ENCODE results near the gene WDR18. TPM values are rescaled to one million over a fixed set of nuclear protein-coding genes. Genes with fewer than 3 reads are reported as not detected.

Gene WDR18
- total and polyA plus RNA-seq, 2 of the 8 experiments (the other 6 are each of a cell fraction or from before 2014, with no cell fraction given), result 87.7 to 177 TPM

DNA sequence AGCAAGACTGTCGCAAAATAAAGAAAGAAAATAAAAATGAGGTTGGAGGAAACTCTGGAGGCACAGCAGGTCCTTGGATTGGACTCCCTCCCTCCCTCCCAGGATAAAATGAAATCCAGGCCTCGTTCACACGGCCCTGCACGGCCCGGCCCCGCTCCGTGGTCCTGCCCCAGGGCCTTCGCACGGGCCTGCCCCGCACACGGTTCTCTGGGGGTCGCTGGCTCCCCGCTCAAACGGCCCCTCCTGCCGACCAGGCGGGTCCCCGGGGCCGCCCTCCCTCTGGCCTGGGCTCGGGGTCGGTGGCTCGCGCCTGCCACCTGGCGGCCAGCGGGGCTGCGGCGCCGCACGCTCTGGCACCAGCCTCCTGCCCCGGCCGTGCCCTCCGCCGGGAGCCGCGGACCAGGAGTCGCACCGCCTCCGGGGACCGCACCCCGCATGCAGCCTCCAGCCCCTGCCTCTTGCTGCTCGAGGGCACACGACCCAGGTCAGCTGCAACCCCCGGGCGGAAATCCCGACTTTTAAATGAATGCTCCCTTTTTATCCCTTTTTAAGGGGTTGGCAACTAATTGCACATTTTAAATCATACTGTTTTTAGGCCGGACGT lies 1.5 kb upstream of the WDR18 start (continued):
- TF ChIP-seq SIX5 (IDR thresholded peaks at IDR 0.05; ENCODE audit: low read depth, low read length) (no peak), SUZ12 (IDR thresholded peaks at IDR 0.05; ENCODE audit: low read length) (no peak), KDM5A (IDR thresholded peaks at IDR 0.05; ENCODE audit: low read length) (no peak), EGR1 (IDR thresholded peaks at IDR 0.05; ENCODE audit: borderline replicate concordance, low read depth, low read length) (no peak), SP2 (IDR thresholded peaks at IDR 0.05; ENCODE audit: low read length) (no peak), CHD1 (IDR thresholded peaks at IDR 0.05; ENCODE audit: low read depth, low read length) (no peak), YY1 (IDR thresholded peaks at IDR 0.05; ENCODE audit: low read depth, low read length) (peak; percentile 57; the same call in 1 of the 2 replicates), CBX5 (IDR thresholded peaks at IDR 0.05; ENCODE audit: low read depth, low read length) (no peak), KDM4A (IDR thresholded peaks at IDR 0.05; ENCODE audit: low read depth, low read length, severe bottlenecking) (no peak), ASH2L (IDR thresholded peaks at IDR 0.05; ENCODE audit: low read length) (no peak), TBP (IDR thresholded peaks at IDR 0.05; ENCODE audit: low read depth, low read length) (no peak), RNF2 (IDR thresholded peaks at IDR 0.05; ENCODE audit: borderline replicate concordance, low read depth, low read length, missing control alignments, poor library complexity, severe bottlenecking) (no peak), ZNF274 (IDR thresholded peaks at IDR 0.05; ENCODE audit: borderline replicate concordance, extremely low read depth, low read length) (no peak), EZH2 (IDR thresholded peaks at IDR 0.05; ENCODE audit: low read depth, low read length, severe bottlenecking) (no peak), SRF (IDR thresholded peaks at IDR 0.05; ENCODE audit: low read depth, low read length) (no peak), CBX8 (IDR thresholded peaks at IDR 0.05; ENCODE audit: borderline replicate concordance, low read depth, low read length) (no peak), KDM1A (IDR thresholded peaks at IDR 0.05; ENCODE audit: borderline replicate concordance, low read length) (peak; percentile 74; the same call in 1 of the 2 replicates), NANOG (IDR thresholded peaks at IDR 0.05; ENCODE audit: insufficient read depth, low read depth, low read length, poor library complexity, severe bottlenecking) (no peak), POU5F1 (IDR thresholded peaks at IDR 0.05; ENCODE audit: low read depth, low read length) (no peak), CEBPB (IDR thresholded peaks at IDR 0.05; ENCODE audit: low read depth, low read length) (no peak), TEAD4 (IDR thresholded peaks at IDR 0.05; ENCODE audit: low read depth, low read length) (no peak), MAFK (IDR thresholded peaks at IDR 0.05; ENCODE audit: low read depth, low read length) (no peak)
- TF ChIP-seq, protein P1, sequence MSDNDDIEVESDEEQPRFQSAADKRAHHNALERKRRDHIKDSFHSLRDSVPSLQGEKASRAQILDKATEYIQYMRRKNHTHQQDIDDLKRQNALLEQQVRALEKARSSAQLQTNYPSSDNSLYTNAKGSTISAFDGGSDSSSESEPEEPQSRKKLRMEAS (IDR thresholded peaks at IDR 0.05), result peak; percentile 50
- TF ChIP-seq, protein P2, sequence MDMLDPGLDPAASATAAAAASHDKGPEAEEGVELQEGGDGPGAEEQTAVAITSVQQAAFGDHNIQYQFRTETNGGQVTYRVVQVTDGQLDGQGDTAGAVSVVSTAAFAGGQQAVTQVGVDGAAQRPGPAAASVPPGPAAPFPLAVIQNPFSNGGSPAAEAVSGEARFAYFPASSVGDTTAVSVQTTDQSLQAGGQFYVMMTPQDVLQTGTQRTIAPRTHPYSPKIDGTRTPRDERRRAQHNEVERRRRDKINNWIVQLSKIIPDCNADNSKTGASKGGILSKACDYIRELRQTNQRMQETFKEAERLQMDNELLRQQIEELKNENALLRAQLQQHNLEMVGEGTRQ (IDR thresholded peaks at IDR 0.05; ENCODE audit: low read length), result no peak

Data from H1 (cell line).